Prostate gland (tissue), 1 donor: ENCODE data around the gene HLA-DPB1.

ENCODE experiments used
- POLR2A ChIP-seq: fragments of 450-650 bp; IDR thresholded peaks from one replicate; pipeline ENCODE4 v1.6.1; 2016; ENCODE audit warnings: antibody characterized with exemption, mild to moderate bottlenecking
- POLR2AphosphoS5 ChIP-seq: sonication (generic); formaldehyde crosslinking; IDR thresholded peaks from one replicate; pipeline ENCODE4 v1.6.1; 2017; ENCODE audit warnings: antibody characterized with exemption

DNA sequence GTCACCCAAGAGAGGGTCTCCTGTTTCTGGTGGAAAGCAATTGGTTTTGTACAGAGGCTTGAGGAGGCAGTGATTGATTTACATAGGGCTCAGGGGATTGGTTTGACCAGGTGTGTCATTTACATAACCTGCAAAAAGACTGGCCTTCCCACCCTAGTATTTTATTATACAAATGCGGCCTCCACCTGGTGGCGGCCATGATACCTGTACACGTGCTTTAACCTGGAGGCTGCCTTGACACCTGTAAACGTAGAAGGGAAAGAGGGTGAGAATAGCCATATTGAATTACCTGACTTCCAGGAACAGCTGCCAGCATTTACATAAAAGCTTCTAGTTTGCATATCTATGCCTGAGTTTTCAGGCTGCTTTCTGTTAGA is 48.7 kb downstream of the HLA-DPB1 start:
- no peak for TF ChIP-seq POLR2A
- no peak for TF ChIP-seq POLR2AphosphoS5
